Fibroblast of skin of right quadriceps (primary cell): ENCODE results near the gene GALNT2.
A peak's percentile ranks its signal among the peaks of the same experiment; 100 is the strongest.

Experiments
- DNase-seq: peaks from one replicate; pipeline ENCODE4 v3.0.0-alpha.2; 2013

Gene GALNT2

DNA sequence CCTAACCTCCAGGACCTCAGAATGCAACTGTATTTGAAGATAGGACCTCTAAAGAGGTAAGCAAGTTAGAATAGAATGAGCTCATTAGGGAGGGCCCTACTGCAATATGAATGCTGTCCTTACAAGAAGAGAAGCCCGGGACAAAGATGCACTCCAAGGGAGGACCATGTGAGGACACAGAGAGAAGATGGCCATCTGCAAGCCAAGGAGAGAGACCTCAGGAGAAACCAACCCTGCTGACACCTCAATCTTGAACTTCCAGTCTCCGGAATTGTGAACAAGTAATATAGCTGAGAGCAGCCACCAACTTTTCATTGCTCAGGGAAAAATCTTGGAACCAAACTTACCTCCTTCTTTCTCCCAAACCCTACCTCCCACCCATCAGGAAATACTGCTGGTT lies 15.0 kb upstream of the GALNT2 start:
- DNase-seq, result no peak

DNA sequence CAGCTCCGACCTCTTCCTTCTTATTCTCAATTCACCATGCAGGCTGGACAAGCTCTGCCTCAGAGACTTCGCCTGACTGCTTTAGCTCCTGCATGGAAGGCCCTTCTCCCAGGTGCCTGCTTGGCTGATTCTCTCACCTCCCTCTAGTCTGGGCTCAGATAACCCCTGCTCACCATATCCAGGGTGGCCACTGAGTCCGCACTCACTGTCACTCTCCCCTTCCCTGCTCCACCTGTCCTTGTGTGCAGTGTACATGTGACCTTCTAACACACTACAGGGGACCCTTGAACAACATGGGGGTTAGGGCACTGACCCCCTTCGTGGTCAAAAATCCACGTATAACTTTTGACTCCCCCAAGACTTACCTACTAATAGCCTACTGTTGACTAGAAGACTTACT lies 14.4 kb upstream of the GALNT2 start:
- DNase-seq, result no peak

DNA sequence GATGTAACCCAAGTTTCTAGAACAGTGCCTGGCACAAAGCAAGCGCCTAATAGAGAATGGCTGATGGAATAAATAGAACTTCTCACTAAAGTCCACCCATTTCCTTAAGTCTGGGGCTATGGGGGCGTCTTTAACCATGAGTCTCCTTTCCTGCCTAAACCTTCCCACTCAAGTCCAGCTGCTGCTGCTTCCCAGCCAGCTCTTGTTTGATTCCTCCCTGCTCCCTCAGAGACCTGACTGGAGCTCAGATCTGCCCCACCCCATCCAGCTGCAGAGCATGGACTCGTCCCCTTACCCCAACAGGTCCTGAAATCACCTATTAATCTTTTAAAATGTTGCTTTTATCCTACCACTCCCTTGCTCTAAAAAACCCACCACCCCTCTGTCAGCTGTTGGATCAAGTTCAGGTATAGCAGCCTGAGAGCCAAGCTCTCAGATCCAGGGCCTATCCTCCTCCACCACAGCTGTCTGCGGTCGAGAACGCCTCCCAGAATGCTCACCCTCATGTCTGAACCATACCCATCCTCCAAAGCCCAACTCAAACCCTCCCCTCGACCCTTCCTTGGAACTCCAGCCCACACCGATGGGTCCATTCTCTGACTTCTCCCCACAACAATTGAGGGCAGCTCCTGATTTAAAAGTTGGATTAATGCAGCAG lies 12.8 kb upstream of the GALNT2 start:
- DNase-seq, result no peak

DNA sequence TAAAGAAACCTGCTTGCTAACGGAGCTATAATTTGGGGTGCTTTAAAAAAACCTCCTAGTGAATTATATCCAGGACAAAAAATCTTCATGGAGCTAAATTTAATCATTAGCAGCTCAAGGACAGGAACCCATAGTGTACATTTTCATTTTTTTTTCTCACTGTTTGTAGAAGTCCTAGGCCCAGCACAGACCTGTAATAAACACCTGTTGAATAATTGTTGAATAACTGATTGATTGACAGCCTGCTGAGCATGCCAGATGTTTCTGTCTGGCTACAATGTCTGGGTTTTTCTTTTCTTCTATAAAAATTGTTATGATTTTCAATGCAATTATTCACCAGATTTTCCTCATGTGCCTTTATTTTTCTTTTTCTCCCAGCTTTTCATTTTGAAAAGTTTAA lies 10.9 kb upstream of the GALNT2 start:
- DNase-seq, result no peak

DNA sequence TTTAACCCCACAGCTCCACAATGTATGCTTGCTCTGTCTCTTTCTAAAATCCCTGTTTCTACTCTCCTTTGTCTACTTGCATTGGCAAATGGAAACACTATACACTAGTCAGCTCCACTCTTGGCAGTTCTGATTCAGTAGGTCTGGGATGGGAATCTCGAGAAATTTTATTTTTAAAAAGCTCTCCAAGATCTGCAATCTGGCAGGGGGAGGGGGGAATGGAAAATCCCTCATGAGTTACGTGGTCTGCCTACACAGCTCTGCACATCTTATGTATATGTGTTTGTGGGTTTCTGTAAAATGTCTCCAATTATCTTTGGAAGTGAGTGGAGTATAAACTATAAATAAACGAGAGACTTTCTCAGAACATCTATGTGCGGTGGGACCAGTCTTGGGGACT lies 9.9 kb upstream of the GALNT2 start:
- no peak for DNase-seq

DNA sequence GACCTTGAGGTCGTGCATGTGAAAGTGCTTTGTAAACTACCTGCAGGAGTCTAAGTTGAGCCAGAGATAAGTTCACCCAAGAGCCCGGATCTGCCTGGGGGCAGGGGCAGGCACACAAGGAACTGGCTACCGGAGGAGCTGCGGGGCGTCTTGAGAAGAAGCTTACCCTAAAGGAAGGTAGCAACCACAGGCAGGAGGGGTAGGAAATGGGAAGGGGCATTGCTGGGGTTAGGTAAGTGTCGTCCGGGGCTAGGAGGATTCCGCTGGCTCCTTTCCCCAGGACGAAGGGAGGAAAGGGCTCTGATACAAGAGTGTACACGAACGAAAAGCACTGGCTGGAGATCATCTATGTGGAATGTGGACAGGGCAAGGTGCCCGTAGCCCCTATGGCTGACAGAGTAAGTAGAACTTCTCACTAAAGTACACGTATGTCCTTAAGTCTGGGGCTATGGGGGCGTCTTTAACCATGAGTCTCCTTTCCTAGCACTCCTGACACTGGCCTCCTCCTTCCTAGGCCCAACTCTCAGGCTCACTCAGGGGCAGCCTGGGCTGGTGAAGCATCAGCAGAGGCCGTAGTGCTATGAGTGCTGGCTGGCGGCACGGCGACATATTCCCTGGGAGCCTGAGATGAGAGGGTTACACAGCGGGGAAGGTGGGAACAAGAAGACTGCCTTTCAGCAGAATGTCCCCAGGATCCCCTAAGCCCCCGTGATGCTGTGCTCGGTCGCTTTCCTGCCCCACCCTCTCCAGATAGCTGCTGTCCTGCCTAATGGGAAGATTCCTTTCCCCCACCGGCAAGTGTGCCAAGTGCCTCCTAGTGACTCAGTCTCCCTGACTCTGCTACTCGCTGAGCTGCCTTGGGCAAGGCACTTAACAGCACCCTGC lies 9.1 kb upstream of the GALNT2 start:
- DNase-seq, result no peak

DNA sequence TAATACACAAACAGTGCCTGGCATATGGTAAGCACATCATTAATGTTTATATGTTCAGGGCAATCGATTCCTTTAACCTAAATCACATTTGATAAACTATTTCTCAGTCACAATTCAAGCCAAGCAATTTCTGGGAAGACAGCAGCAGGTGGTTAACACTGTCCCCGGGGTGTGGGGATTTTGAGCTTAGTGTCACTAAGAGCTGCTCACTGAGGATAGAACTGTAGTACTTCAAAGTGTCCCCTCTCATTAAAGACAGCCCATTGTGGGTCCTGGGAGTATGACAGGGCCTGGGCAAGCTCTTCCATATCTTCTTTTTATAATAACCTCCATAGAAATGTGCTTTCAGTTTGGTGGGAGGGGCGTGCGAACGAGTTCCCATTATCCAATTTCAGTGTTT lies 8.4 kb upstream of the GALNT2 start:
- DNase-seq, result no peak

DNA sequence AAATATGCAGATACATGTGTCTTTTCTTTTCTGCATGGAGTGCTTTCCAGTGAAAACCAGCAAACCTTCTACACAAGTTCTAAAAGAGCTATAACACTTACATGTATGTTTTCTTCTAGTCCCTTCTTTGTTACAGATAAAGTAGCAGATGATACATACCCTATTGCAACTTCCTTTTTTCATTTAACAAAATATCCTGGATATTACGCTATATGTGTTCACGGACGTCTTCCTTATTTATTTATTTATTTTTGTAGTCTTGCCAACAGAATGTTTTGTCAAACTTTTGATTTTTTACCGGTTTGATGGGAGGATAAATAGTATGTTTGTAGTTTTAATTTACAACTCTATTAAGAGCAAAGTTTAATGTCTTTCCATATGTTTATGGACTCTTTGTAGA lies 5.2 kb upstream of the GALNT2 start:
- DNase-seq, result no peak

DNA sequence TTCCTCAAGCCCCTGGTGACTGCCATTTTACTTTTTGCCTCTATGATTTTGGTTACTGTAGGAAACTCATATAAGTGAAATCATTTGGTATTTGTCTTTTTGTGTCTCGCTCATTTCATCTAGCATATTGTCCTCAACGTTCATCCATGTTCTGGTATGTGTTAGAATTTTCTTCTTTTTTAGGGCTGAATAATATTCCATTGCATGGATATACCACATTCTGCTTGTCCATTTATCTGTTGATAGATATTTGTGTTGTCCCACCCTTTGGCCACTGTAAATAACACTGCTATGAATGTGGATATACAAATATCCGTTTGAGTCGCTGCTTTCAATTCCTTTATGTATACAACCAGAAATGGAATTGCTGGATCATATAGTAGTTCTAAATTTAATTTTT lies 4.5 kb upstream of the GALNT2 start:
- DNase-seq, result no peak

DNA sequence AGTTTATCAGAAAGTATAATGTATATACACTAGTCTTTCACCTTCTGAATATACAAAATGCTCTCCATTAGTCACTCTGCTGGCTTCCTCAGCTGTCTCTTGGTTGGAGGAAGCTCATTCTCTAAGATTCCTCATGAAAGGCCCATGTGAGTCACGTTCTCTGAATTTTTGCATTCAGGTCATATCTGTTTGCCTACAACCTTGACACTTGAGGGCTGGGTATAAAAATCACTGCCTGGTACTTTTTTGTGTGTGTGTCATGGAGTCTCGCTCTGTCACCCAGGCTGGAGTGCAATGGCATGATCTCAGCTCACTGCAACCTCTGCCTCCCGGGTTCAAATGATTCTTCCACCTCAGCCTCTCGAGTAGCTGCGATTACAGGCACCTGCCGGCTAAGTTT lies 2.8 kb upstream of the GALNT2 start:
- DNase-seq, result no peak

DNA sequence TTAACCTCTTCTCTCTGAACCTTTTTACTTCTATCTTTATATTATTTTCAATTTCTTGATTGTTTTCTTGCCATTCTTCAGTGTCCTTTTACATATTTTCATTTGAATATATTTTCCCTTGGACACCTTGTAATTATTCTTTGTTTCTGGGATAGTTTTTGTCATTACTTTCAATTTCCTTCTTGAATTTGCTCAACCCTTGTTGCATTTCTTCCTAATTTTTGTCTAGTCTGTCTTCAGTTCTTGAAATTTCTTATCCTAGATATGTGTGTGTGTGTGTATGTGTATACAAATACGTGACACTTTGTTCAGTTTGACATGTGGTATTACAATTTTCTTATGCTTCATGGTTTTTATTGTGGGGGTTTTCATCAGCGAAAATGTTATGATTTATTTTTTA lies 1.9 kb upstream of the GALNT2 start:
- no peak for DNase-seq

DNA sequence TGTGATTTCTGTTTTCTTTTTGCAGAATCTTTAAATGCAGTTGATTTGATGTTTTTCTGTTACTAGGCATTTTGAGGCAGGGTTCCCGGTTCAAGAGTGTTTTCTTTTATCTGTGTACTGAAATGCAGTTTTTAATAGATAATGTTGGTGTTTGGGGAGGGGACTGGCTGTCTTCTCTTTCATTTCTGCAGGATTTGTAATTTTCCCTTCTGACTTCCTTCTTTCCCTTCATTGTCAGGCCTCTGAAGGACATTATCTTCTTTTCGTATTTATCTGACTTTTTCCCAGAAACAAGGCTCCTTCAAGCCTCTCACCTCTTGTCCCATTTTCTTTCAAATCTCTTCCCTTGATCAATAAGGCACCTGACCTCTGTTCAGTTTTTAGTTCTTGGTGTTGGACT lies 1.5 kb upstream of the GALNT2 start:
- no peak for DNase-seq

DNA sequence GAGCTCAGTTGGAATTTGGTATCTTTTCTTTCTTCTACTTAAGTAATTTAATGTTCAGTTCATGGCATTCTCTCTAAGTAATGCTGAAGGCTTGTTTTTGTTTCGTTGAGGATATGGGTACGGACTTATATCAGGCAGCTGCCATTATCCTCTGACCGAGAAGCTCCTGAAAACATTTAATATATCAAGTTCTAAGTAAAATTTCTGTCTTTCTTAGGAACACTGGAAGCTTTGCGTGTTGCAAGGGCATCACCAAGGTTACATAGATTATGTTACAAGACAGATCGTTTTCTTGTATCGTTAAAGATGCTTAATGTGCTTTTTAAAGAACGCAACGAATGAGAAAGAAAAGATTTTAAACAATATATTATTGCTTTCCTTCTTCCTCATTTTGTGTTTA lies 1.0 kb upstream of the GALNT2 start:
- DNase-seq, result no peak

DNA sequence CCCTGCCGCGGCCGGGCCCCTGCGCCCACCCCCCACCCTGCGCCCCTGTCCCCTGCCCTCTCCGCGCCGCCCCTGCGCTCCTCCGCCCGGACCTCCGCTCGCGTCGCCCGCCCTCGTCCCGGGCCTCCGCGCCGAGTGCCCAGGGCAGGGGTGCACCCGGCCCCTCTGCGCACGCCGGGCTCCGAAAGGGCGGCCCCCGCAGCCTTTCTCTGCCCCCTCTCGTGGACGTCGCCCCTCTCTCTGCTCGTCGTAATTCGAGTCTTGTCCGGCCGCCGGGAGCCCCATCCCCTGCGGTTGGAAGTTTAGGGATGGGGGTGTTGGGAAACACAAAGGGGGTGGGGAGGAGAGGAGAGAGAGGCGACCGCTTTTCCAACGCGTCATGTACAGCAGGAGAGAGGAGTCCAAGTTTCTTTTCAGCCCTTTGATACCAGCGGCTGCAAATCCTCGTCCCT lies 407 bp downstream of the GALNT2 start:
- peak; percentile 48 for DNase-seq

DNA sequence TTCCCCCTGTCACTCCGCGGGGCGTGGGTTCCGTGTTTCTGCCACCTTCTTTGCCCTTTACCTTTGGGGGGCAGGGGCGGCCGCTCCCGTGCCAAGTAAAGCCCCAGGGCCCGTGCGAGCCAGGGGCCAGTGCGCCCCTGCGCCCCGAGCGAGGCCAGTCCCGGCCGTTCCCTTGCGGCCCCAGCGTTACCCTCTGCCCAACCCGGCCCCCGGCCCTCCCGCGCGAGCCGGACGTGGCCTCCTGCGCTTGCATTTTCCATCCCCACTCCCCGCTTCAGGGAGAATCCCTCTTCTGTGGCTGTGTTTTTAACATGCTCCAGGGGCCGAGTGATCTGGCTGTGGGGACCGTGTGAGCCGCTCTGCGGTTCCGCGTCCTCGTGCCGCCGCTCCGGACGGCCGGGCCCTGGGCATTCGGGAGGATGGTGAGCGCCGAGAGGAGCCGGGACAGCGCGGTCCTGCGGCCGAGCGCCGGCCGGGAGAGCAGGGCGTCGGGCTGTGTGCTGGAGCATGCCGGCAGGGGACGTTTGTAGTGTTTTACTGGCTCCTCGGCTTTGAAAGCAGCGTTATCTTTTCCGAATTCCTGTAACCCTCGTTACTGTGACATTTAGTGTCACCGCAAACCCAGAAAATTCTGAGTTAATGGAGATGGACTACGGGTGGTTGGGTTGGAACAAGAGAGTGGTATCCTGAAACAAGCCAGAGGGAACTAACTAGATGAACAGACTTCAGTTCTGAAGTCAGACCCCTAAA lies 1.0 kb downstream of the GALNT2 start:
- DNase-seq, result no peak

DNA sequence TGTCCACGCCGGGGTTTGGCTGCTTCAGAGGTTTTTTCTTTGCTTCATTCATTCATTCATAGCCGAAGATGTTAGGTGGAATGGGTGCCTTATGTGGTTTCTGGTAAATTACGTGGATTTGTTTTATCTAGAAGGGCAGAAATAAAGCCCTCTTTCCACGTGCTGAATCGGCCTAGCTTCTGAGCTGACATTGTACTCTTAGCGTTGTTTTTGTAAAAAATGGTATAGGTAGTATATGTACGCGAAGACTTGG lies 1.5 kb downstream of the GALNT2 start:
- DNase-seq, result no peak

DNA sequence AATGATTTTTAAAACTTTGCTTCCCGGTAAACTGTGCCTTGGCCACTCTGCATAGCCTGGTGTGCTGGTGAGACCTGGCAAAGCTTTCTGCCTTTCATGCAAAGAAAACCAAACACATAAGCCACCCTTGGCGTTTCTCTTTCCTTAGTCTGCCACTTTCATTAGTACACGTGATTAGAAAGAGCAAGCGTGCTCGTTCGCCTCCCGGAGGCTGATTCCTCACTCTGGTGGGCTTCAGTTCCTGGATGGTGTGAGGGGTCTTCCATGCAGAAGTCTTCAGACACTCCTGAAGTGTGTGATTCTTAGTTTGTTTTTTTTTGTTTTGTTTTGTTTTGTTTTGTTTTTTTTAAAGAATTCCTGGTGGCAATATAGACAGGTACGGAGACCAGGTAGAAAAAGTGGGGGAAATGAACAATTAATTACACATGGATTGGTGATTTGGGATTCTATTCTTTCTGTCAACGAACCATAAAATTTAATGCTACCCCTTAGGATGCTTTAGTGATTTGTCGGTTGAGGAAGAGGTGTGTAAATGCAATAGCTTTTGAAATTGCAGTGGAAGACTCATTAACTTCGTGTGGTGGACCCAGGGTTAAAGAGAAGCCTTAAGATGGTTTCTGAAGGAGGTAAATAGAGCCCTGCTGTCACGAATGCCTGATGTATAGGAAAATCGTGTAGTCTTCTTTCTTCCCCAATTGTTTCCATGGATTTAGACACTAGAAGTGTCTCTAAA lies 2.1 kb downstream of the GALNT2 start:
- DNase-seq, result no peak

DNA sequence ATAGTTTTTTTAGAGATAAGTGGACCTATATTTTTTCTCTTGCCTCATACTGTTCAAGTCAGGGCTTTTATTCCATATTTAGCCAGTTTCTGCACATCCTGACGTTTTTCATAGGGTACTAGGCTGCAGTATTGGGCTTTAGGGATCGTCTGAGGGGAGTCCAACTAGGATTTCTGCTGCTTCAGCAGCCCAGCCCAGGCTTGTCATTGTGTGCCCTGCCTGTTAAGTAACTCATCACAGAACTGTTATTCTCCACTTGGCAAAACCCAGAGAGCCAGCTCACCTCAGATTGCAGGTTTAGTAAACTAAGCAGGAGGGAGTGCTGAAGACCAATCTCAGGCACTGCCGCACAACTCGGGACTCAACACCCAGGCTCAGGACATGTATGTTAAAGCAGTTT lies 2.8 kb downstream of the GALNT2 start:
- DNase-seq, result no peak

DNA sequence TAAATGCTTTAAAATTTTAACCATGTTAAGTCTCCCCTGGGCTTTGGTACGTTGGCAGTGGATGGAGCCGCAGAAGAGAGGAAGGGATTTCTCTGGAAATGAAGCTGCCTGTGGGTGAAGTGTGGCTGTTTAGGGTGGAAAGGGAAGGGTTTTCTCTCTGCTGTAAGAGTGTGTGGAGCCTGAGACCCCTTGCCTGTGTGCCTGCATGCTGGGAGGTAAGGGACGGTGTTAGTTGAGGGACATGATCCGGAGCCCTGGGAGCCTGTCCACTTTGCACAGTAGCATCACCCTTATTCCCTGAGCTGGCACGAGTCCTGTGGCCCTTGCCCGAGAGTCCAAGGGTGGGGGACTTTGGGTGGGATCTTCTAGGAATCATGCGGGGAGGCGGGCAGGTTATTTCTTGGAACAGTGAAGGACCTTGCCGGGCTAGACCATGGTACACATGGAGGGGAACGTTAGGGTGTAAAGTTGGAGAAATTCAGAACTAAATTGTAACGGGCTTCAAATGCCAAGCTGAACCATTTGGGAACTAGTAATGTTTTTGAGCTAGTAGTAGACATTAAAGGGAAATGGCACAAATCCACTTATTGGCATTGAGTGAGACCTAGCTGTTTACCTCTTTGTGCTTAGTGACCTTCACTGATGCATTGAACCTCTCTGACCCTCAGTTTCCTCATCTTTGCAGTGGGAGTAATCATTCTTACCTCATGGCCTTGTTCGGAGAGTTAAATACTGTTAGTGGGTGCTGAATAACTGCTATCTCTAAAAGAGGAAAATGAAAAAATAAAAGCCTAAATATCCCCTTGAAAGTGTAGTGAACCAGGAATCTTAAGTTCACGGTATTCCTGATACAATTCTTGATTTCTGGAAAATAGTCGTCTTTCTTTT lies 3.5 kb downstream of the GALNT2 start:
- DNase-seq, result no peak

DNA sequence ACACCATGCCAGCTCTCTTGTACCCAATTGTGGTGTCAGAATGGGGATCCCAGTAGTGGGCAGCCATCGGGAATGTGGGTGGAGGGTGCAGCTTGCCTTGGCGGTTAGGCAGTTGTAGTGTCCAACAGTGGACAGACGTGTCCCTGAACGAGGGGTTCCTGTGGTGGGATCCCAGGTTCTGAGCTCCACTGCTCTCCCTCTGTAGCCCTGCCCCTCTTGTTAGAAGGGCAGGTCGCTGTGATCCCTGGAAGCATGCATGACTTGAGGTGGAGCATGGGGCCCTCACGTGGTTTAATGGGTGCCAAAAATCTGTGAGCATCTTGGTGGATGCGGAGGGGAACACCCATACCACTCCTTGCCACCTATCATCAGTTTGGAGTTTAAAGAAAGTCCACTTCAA lies 4.3 kb downstream of the GALNT2 start:
- no peak for DNase-seq

DNA sequence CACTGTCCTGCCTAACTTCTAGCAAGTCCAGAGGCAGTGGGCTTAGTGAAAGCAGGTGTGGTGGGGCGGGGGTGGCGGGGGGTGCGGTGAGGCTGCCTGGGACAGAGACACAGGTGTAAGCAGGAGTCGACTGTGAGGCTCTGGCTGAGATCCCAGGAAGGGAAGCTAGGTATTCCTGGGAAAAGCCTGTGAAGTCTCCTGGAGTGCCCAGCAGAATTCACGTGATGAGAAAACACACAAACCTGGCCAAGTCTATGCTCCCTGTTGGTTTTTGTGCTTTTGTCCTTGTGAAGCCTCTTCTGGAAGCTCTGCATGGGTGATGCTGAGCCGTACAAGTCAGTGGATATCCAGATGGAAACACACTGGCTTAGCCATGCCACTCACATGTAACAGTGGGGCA lies 5.3 kb downstream of the GALNT2 start:
- DNase-seq, result no peak

DNA sequence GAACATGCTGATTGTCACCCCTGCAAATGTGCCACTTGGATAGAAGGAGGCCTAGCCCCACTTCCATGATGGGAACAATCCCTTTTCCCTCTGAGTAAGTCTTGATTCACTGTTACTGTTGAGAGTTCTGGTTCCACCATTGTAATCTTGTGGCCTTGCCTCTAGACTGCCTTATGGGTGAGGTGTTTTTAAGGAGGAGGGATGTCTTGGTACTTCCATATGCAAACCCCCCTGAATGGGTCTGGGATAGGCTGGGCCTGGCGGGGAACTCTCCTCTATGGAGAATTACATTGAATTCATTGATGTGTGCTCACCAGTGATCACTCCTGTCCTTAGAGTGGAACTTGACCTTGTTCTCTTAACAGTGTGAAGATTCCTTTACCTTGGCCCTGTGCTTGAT lies 5.8 kb downstream of the GALNT2 start:
- DNase-seq, result no peak
